ENCODE measurements around the gene SKAP1. TPM values are rescaled to one million over a fixed set of nuclear protein-coding genes. Genes with fewer than 3 reads are reported as not detected.

SKAP1 gene
- total RNA-seq, 4 donors from 2014 or later = 1.2 to 6.4 (median 4.9) TPM; not detected in 1

GRCh38 chr17:48441231-48441711 is 11.3 kb upstream of the SKAP1 start:
- H3K9me3 ChIP-seq = no peaks in the 10 kb centered on the region
- H3K27me3 ChIP-seq = no peaks in the 10 kb centered on the region
- in situ Hi-C loops (cut with MboI; ENCODE audit: low pct_ligation_motif_present in 1 of 4, low pct_unique_long_range_greater_than_20kb in 1 of 4, low sequenced_read_pairs in 3 of 4) (no loop called here), intact Hi-C loops (cut with DNase I; ENCODE audit: low total_unique reads) (no loop called here)
- TF ChIP-seq POLR2AphosphoS5 (IDR thresholded peaks at IDR 0.05) (no peak), EP300 (IDR thresholded peaks at IDR 0.05; ENCODE audit: low read depth) (no peak), CTCF (IDR thresholded peaks at IDR 0.05) (no peak), POLR2A (IDR thresholded peaks at IDR 0.05) (no peak)
- no peak for DNase-seq
- H3K27ac ChIP-seq = peak overlapping the region in 3 of 4 donors; percentile 22 to 43 (median 40)
- H3K4me1 ChIP-seq = peaks cover 0 to 5% (median 0%) of the 10 kb centered on the region in 4 donors
- no peaks in the 10 kb centered on the region for H3K36me3 ChIP-seq
- WGBS, 2 donors (ENCODE audit: low coverage in 1 of 2) = 62 to 71% methylated on average over 1 of the region's 1 CpG
- no peak overlapping the region for H3K4me3 ChIP-seq

- Histone ChIP-seq H3K27me3 (peaks cover 4% of the 10 kb centered on the region), H3K27ac (peak overlapping the region in 3 of 4 donors; percentile 22 to 43 (median 40)), H3K4me3 (no peak overlapping the region), H3K4me1 (peaks cover 0 to 5% (median 0%) of the 10 kb centered on the region in 4 donors), H3K36me3 (no peaks in the 10 kb centered on the region), H3K9me3 (no peaks in the 10 kb centered on the region)
- DNase-seq = no peak
- WGBS, 2 donors (ENCODE audit: low coverage in 1 of 2) = 79 to 80% methylated on average over 2 of the region's 2 CpGs
- intact Hi-C loops (cut with DNase I; ENCODE audit: low total_unique reads) = no loop called here
- in situ Hi-C loops (cut with MboI; ENCODE audit: low pct_ligation_motif_present in 1 of 4, low pct_unique_long_range_greater_than_20kb in 1 of 4, low sequenced_read_pairs in 3 of 4) = no loop called here
- TF ChIP-seq CTCF (IDR thresholded peaks at IDR 0.05) (no peak), POLR2A (IDR thresholded peaks at IDR 0.05) (no peak), EP300 (IDR thresholded peaks at IDR 0.05; ENCODE audit: low read depth) (no peak), POLR2AphosphoS5 (IDR thresholded peaks at IDR 0.05) (no peak)
Observed at GRCh38 chr17:48440669-48441068, 10.7 kb upstream of the SKAP1 start.

GRCh38 chr17:48439875-48440505 is 10.0 kb upstream of the SKAP1 start:
- TF ChIP-seq POLR2A (IDR thresholded peaks at IDR 0.05) (no peak), POLR2AphosphoS5 (IDR thresholded peaks at IDR 0.05) (no peak), EP300 (IDR thresholded peaks at IDR 0.05; ENCODE audit: low read depth) (no peak), CTCF (IDR thresholded peaks at IDR 0.05) (no peak)
- H3K9me3 ChIP-seq = no peaks in the 10 kb centered on the region
- in situ Hi-C loops (cut with MboI; ENCODE audit: low pct_ligation_motif_present in 1 of 4, low pct_unique_long_range_greater_than_20kb in 1 of 4, low sequenced_read_pairs in 3 of 4) = no loop called here
- peak overlapping the region; percentile 7 to 43 (median 31) for H3K27ac ChIP-seq
- peaks cover 4% of the 10 kb centered on the region for H3K27me3 ChIP-seq
- DNase-seq = no peak
- intact Hi-C loops (cut with DNase I; ENCODE audit: low total_unique reads) = no loop called here
- 53 to 75% methylated on average over 3 to 8 of the region's 8 CpGs for WGBS, 2 donors (ENCODE audit: low coverage in 1 of 2)
- peaks cover 0 to 5% (median 0%) of the 10 kb centered on the region in 4 donors for H3K4me1 ChIP-seq
- no peaks in the 10 kb centered on the region for H3K36me3 ChIP-seq
- H3K4me3 ChIP-seq = no peak overlapping the region

GRCh38 chr17:48439110-48439850 is 9.3 kb upstream of the SKAP1 start:
- Histone ChIP-seq H3K27me3 (peaks cover 4% of the 10 kb centered on the region), H3K4me1 (peaks cover 0 to 5% (median 0%) of the 10 kb centered on the region in 4 donors), H3K36me3 (no peaks in the 10 kb centered on the region), H3K9me3 (no peaks in the 10 kb centered on the region), H3K27ac (no peak overlapping the region), H3K4me3 (no peak overlapping the region)
- WGBS, 2 donors (ENCODE audit: low coverage in 1 of 2) = 85 to 87% methylated on average over 3 of the region's 3 CpGs
- in situ Hi-C loops (cut with MboI; ENCODE audit: low pct_ligation_motif_present in 1 of 4, low pct_unique_long_range_greater_than_20kb in 1 of 4, low sequenced_read_pairs in 3 of 4) (no loop called here), intact Hi-C loops (cut with DNase I; ENCODE audit: low total_unique reads) (no loop called here)
- DNase-seq = no peak
- TF ChIP-seq CTCF (IDR thresholded peaks at IDR 0.05) (no peak), POLR2AphosphoS5 (IDR thresholded peaks at IDR 0.05) (no peak), EP300 (IDR thresholded peaks at IDR 0.05; ENCODE audit: low read depth) (no peak), POLR2A (IDR thresholded peaks at IDR 0.05) (no peak)
